Endothelial cell of umbilical vein (primary cell): ENCODE results near the gene LCE2D. TPM values are rescaled to one million over a fixed set of nuclear protein-coding genes. Genes with fewer than 3 reads are reported as not detected.

Experiments used
- BruUV-seq: library from RNA; stranded (reverse); fragments of 400-500 nt; replicated peaks from 2 replicates; lab custom pipeline; 2021; lab: Mats Ljungman, UMichigan
- CTCF ChIA-PET: fragments of 300-600, 350-600 bp; sonication (Branson Sonifier 250); formaldehyde crosslinking; loops from one replicate; lab custom pipeline; 2021; ENCODE audit warnings: antibody characterized with exemption, inconsistent platforms; lab: Charles Lee
- POLR2A ChIA-PET: fragments of 300-600, 350-600 bp; sonication (Branson Sonifier 250); formaldehyde crosslinking; loops from one replicate; lab custom pipeline; 2021; ENCODE audit warnings: antibody characterized with exemption, inconsistent platforms; lab: Charles Lee
- DNase-seq: peaks from one replicate; pipeline ENCODE4 v3.0.0-alpha.2; 2011; ENCODE audit warnings: low read depth, low spot score
- FAIRE-seq: peaks from 2 replicates; lab custom pipeline; 2011; peaks lifted over from hg19 to GRCh38; lab: Jason Lieb, UNC
- H2AFZ ChIP-seq: 2 replicates; pipeline ENCODE4 v1.6.0; 2012; ENCODE audit warnings: low read depth, low read length, control low read depth, inconsistent platforms
- H3K27ac ChIP-seq: 2 replicates; pipeline ENCODE4 v1.5.1; 2011; ENCODE audit warnings: low read depth, mild to moderate bottlenecking, control low read depth, low read length, moderate library complexity; ENCODE audit not compliant: insufficient read depth
- H3K27me3 ChIP-seq, 2 experiments: 2 replicates each; pipeline versions ENCODE4 v1.6.0 to v1.6.1; 2011; ENCODE audit warnings: low read length in 2 of 2, mixed read lengths in 1 of 2; ENCODE audit not compliant: control insufficient read depth in 2 of 2, insufficient read depth in 2 of 2
- H3K36me3 ChIP-seq, 2 experiments: 2 replicates in 1 of 2; 3 replicates in 1 of 2; pipeline ENCODE4 v1.5.1; 2011; ENCODE audit warnings: low read length in 2 of 2, mild to moderate bottlenecking in 1 of 2, moderate library complexity in 1 of 2; ENCODE audit not compliant: control insufficient read depth in 2 of 2, insufficient read depth in 2 of 2; ENCODE audit errors: extremely low read depth in 1 of 2
- H3K4me1 ChIP-seq: 3 replicates; pipeline ENCODE4 v1.5.1; 2011; ENCODE audit warnings: mild to moderate bottlenecking, low read length; ENCODE audit not compliant: control insufficient read depth, insufficient read depth; ENCODE audit errors: extremely low read depth
- H3K4me2 ChIP-seq: 2 replicates; pipeline ENCODE4 v1.6.1; 2011; ENCODE audit warnings: low read length, control low read depth, mixed read lengths; ENCODE audit not compliant: insufficient read depth
- H3K4me3 ChIP-seq, 3 experiments: fragments of 200-600 bp in 1 of 3; sonication (generic), shearing (Covaris generic) in 1 of 3; replicated peaks in 1 of 3; 2 replicates each; pipeline ENCODE4 v1.5.1; 2011 to 2016; ENCODE audit warnings: control low read depth in 3 of 3, low read length in 3 of 3, mild to moderate bottlenecking in 2 of 3, inconsistent platforms in 1 of 3, low read depth in 1 of 3, moderate library complexity in 1 of 3; ENCODE audit not compliant: insufficient read depth in 1 of 3
- H3K79me2 ChIP-seq: 2 replicates; pipeline ENCODE4 v1.6.0; 2012; ENCODE audit warnings: low read length, inconsistent platforms; ENCODE audit not compliant: control insufficient read depth, insufficient read depth
- H3K9ac ChIP-seq: replicated peaks from 2 replicates; pipeline ENCODE3; 2011; ENCODE audit warnings: low read length, control low read depth; ENCODE audit not compliant: insufficient read depth; ENCODE audit errors: extremely low read depth
- H3K9me1 ChIP-seq: replicated peaks from 3 replicates; pipeline ENCODE4 v1.6.0; 2011; ENCODE audit warnings: mild to moderate bottlenecking, low read length; ENCODE audit not compliant: control insufficient read depth, insufficient read depth; ENCODE audit errors: extremely low read depth
- H3K9me3 ChIP-seq: replicated peaks from 2 replicates; pipeline ENCODE4 v1.5.1; 2012; ENCODE audit warnings: low read length, inconsistent platforms; ENCODE audit not compliant: control insufficient read depth, insufficient read depth
- H4K20me1 ChIP-seq: replicated peaks from 2 replicates; pipeline ENCODE3; 2011; ENCODE audit warnings: mild to moderate bottlenecking, low read length; ENCODE audit not compliant: control insufficient read depth, insufficient read depth; ENCODE audit errors: extremely low read depth
- EZH2 ChIP-seq: IDR thresholded peaks from 2 replicates; pipeline ENCODE4 v1.6.1; 2012; ENCODE audit warnings: borderline replicate concordance, low read depth, mild to moderate bottlenecking, moderate library complexity, low read length, inconsistent platforms; ENCODE audit not compliant: severe bottlenecking
- FOS ChIP-seq: IDR thresholded peaks from 2 replicates; pipeline ENCODE4 v1.6.1; 2011; ENCODE audit warnings: mild to moderate bottlenecking, low read length, moderate library complexity, borderline replicate concordance; ENCODE audit not compliant: insufficient read depth
- GATA2 ChIP-seq: IDR thresholded peaks from 2 replicates; pipeline ENCODE4 v1.7.0; 2011; ENCODE audit warnings: low read depth, mild to moderate bottlenecking, moderate library complexity, mixed read lengths, low read length; ENCODE audit not compliant: insufficient read length, insufficient read depth
- JUN ChIP-seq: IDR thresholded peaks from 2 replicates; pipeline ENCODE4 v1.6.1; 2011; ENCODE audit warnings: borderline replicate concordance, low read depth; ENCODE audit not compliant: insufficient read length, insufficient read depth
- MYC ChIP-seq: IDR thresholded peaks from one replicate; pipeline ENCODE4 v1.6.1; 2011; ENCODE audit warnings: mild to moderate bottlenecking, low read depth, low read length
- POLR2A ChIP-seq: IDR thresholded peaks from 2 replicates; pipeline ENCODE4 v1.6.1; 2012; ENCODE audit warnings: low read depth, mild to moderate bottlenecking, control low read depth, low read length
- POLR2AphosphoS5 ChIP-seq: IDR thresholded peaks from 2 replicates; pipeline ENCODE4 v1.6.1; 2012; ENCODE audit warnings: low read depth, mild to moderate bottlenecking, control low read depth, low read length, moderate library complexity; ENCODE audit not compliant: insufficient read depth
- dilution Hi-C: fragments of 300-500 bp; cut with MboI; formaldehyde crosslinking; loops from one replicate; pipeline ENCODE4 v1.15.0; 2019; ENCODE audit warnings: low sequenced_read_pairs; ENCODE audit not compliant: extremely low pct_ligation_motif_present
- intact Hi-C: fragments of 100-400 bp; cut with micrococcal nuclease; formaldehyde crosslinking; loops from one replicate; pipeline ENCODE4 v1.10.0; 2022
- polyA plus RNA-seq, 4 experiments: library from polyadenylated mRNA; depleted of rRNA in 3 of 4; stranded (reverse) in 3 of 4; unstranded in 1 of 4; fragments of >200 nt; gene quantifications; 2 replicates each; pipeline versions ENCODE4 v1.2.1 to v1.2.3, GENCODE V29; 2011 to 2012; ENCODE audit warnings: missing spikeins in 1 of 4
- total RNA-seq: library from RNA; stranded (reverse); gene quantifications from 2 replicates; pipeline ENCODE4 v1.2.3, GENCODE V29; 2021
- TF ChIP-seq, protein P1 (sequence below): IDR thresholded peaks from 2 replicates; pipeline ENCODE4 v1.6.1; 2011; ENCODE audit not compliant: insufficient read depth, insufficient read length
- TF ChIP-seq, protein P2 (sequence below), 2 donors: IDR thresholded peaks; 1 replicate in 1 of 2; 2 replicates in 1 of 2; pipeline ENCODE4 v1.5.1; 2011; ENCODE audit warnings: low read length in 2 of 2, mild to moderate bottlenecking in 2 of 2, moderate library complexity in 2 of 2, control low read depth in 1 of 2, inconsistent platforms in 1 of 2, low read depth in 1 of 2; ENCODE audit not compliant: insufficient read depth in 1 of 2; ENCODE audit errors: extremely low read depth in 1 of 2

The LCE2D gene
- total and polyA plus RNA-seq, 2 donors (not counting 3 experiments of a cell fraction or from before 2014, with no cell fraction given) = not detected

DNA sequence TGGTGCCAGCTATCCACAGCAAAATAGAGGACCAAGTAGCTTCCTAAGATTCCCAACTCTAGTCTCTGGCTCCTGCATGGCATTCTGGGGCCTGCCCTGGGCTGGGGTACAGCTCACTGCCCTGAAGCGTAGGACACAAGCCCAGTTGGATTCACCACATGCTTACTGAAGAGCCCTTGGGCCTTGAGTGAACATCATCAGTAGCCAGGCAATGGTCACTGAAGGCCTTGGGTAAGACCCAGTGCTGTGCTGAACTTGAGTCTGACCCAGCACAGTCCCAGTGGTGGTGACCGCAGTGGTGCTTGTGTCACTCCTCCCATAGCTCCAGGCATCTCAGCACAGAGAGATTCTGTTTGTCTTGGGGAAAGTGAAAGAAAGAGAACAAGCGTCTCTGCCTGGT lies 32.6 kb upstream of the LCE2D start:
- CTCF ChIA-PET = no interaction called here
- Histone ChIP-seq H3K79me2 (no peaks in the 10 kb centered on the region), H3K9me3 (peaks cover 2% of the 10 kb centered on the region), H3K4me1 (no peaks in the 10 kb centered on the region), H3K9me1 (no peaks in the 10 kb centered on the region), H3K9ac (no peak overlapping the region), H3K36me3 (no peaks in the 10 kb centered on the region), H4K20me1 (no peaks in the 10 kb centered on the region), H3K27me3 (no peaks in the 10 kb centered on the region), H3K4me2 (no peak overlapping the region), H2AFZ (no peak overlapping the region), H3K27ac (no peak overlapping the region), H3K4me3 (no peak overlapping the region)
- intact Hi-C loops (no loop called here), dilution Hi-C loops (no loop called here)
- BruUV-seq = no TSS peak
- no peak for DNase-seq
- POLR2A ChIA-PET = no interaction called here
- FAIRE-seq = no peak
- TF ChIP-seq EZH2 (no peak), MYC (no peak), FOS (no peak), JUN (no peak), POLR2AphosphoS5 (no peak), POLR2A (no peak), GATA2 (no peak)
- TF ChIP-seq, protein P1, sequence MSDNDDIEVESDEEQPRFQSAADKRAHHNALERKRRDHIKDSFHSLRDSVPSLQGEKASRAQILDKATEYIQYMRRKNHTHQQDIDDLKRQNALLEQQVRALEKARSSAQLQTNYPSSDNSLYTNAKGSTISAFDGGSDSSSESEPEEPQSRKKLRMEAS = no peak
- TF ChIP-seq, protein P2, sequence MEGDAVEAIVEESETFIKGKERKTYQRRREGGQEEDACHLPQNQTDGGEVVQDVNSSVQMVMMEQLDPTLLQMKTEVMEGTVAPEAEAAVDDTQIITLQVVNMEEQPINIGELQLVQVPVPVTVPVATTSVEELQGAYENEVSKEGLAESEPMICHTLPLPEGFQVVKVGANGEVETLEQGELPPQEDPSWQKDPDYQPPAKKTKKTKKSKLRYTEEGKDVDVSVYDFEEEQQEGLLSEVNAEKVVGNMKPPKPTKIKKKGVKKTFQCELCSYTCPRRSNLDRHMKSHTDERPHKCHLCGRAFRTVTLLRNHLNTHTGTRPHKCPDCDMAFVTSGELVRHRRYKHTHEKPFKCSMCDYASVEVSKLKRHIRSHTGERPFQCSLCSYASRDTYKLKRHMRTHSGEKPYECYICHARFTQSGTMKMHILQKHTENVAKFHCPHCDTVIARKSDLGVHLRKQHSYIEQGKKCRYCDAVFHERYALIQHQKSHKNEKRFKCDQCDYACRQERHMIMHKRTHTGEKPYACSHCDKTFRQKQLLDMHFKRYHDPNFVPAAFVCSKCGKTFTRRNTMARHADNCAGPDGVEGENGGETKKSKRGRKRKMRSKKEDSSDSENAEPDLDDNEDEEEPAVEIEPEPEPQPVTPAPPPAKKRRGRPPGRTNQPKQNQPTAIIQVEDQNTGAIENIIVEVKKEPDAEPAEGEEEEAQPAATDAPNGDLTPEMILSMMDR (IDR thresholded peaks at IDR 0.05; ENCODE audit: extremely low read depth in 1 of 2, insufficient read depth in 1 of 2, low read depth in 1 of 2, low read length in 2 of 2) = no peak
